Brain microvascular endothelial cell (primary cell): ENCODE results near the gene TNFAIP6.
A peak's percentile ranks its signal among the peaks of the same experiment; 100 is the strongest.

ENCODE experiments used
- DNase-seq: peaks from one replicate; pipeline ENCODE4 v3.0.0-alpha.2; 2020
- H3K27ac ChIP-seq: fragments of 250-450 bp; sonication (Bioruptor Pico); 2 replicates; pipeline ENCODE4 v1.5.1; 2020; ENCODE audit warnings: mild to moderate bottlenecking, moderate library complexity
- H3K27me3 ChIP-seq: fragments of 250-450 bp; sonication (Bioruptor Pico); replicated peaks from 2 replicates; pipeline ENCODE4 v1.5.1; 2020; ENCODE audit warnings: mild to moderate bottlenecking
- H3K36me3 ChIP-seq: fragments of 250-450 bp; sonication (Bioruptor Pico); replicated peaks from 2 replicates; pipeline ENCODE4 v1.5.1; 2020; ENCODE audit warnings: mild to moderate bottlenecking
- H3K4me3 ChIP-seq: 2 replicates; pipeline ENCODE4 v1.5.1; 2011; ENCODE audit warnings: low read depth, mild to moderate bottlenecking, control low read depth, low read length, moderate library complexity
- CTCF ChIP-seq: IDR thresholded peaks from 2 replicates; pipeline ENCODE4 v1.5.1; 2011; ENCODE audit warnings: low read depth, mild to moderate bottlenecking, moderate library complexity, low read length, control low read depth, inconsistent platforms; ENCODE audit errors: missing control alignments
- in situ Hi-C: cut with HindIII; loops from 2 replicates; pipeline ENCODE4 v1.10.0; 2017; ENCODE audit warnings: low sequenced_read_pairs, low pct_ligation_motif_present

TNFAIP6 gene

GRCh38 chr2:151363709-151364108, 6.3 kb downstream of the TNFAIP6 start:
- Histone ChIP-seq H3K36me3 (no peaks in the 10 kb centered on the region), H3K4me3 (no peak overlapping the region), H3K27me3 (no peaks in the 10 kb centered on the region), H3K27ac (no peak overlapping the region)
- TF ChIP-seq CTCF = no peak
- DNase-seq = no peak
- in situ Hi-C loops = no loop called here

- in situ Hi-C loops = no loop called here
- peak overlapping the region; percentile 68 for H3K27ac ChIP-seq
Observed at GRCh38 chr2:151367571-151367970, 10.2 kb downstream of the TNFAIP6 start.

GRCh38 chr2:151374436-151374835, 17.0 kb downstream of the TNFAIP6 start:
- Histone ChIP-seq H3K27me3 (no peaks in the 10 kb centered on the region), H3K27ac (peak overlapping the region; percentile 79), H3K4me3 (no peak overlapping the region), H3K36me3 (no peaks in the 10 kb centered on the region)
- TF ChIP-seq CTCF = no peak
- in situ Hi-C loops = no loop called here
- DNase-seq = peak; percentile 68

More at GRCh38 chr2:151367571-151367970, 10.2 kb downstream of the TNFAIP6 start:
- TF ChIP-seq CTCF = no peak
- Histone ChIP-seq H3K36me3 (no peaks in the 10 kb centered on the region), H3K4me3 (no peak overlapping the region), H3K27me3 (no peaks in the 10 kb centered on the region)
- DNase-seq = peak; percentile 76

GRCh38 chr2:151379169-151379568, 21.8 kb downstream of the TNFAIP6 start:
- no peak overlapping the region for H3K27ac ChIP-seq
- no peaks in the 10 kb centered on the region for H3K27me3 ChIP-seq
- H3K4me3 ChIP-seq = no peak overlapping the region
- no peaks in the 10 kb centered on the region for H3K36me3 ChIP-seq
- DNase-seq = no peak
- no peak for TF ChIP-seq CTCF
- in situ Hi-C loops = no loop called here

- no peaks in the 10 kb centered on the region for H3K27me3 ChIP-seq
- no peak overlapping the region for H3K4me3 ChIP-seq
- H3K36me3 ChIP-seq = no peaks in the 10 kb centered on the region
- no peak overlapping the region for H3K27ac ChIP-seq
- in situ Hi-C loops = no loop called here
- DNase-seq = no peak
- no peak for TF ChIP-seq CTCF
Observed at GRCh38 chr2:151380580-151381235, 23.3 kb downstream of the TNFAIP6 start.

GRCh38 chr2:151381266-151381665, 23.9 kb downstream of the TNFAIP6 start:
- DNase-seq = peak; percentile 65
- in situ Hi-C loops = no loop called here
- TF ChIP-seq CTCF = no peak
- H3K27ac ChIP-seq = peak overlapping the region; percentile 47
- H3K27me3 ChIP-seq = no peaks in the 10 kb centered on the region
- H3K4me3 ChIP-seq = no peak overlapping the region
- no peaks in the 10 kb centered on the region for H3K36me3 ChIP-seq
